ENCODE data around the gene SMC1B. TPM values are rescaled to one million over a fixed set of nuclear protein-coding genes. Genes with fewer than 3 reads are reported as not detected.
A peak's percentile ranks its signal among the peaks of the same experiment; 100 is the strongest.

Gene SMC1B
- polyA plus RNA-seq, 3 donors, result not detected

DNA sequence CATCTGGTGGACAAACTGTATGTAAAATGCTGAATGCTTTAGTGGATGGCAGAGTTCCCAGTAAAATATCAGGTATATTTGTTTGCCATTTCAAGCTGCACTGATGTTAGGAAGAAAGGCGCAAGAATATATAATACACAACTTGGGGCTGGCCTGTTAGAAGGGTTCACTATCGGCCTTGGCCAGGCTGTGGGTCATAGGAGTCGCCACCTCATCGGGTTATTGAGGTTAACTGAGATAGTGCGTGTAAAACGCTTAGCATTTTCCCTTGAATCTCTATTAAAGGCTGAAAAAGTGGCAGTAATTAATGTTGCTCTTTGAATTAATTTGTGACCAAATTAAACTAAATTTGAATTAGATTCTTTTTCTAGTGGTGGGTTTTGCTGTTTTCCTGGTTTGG is 98.6 kb downstream of the SMC1B start:
- peaks cover 91% of the 10 kb centered on the region for H3K79me2 ChIP-seq (ENCODE audit: insufficient read depth, low read length)
- intact Hi-C loops (cut with micrococcal nuclease), result loop anchor here in 1 of 2 donors (5.0 kb wide), 1 partner anchor 87 kb away; no protein-coding TSS in a partner anchor
- H3K4me3 Mint-ChIP-seq, result no peak overlapping the region

DNA sequence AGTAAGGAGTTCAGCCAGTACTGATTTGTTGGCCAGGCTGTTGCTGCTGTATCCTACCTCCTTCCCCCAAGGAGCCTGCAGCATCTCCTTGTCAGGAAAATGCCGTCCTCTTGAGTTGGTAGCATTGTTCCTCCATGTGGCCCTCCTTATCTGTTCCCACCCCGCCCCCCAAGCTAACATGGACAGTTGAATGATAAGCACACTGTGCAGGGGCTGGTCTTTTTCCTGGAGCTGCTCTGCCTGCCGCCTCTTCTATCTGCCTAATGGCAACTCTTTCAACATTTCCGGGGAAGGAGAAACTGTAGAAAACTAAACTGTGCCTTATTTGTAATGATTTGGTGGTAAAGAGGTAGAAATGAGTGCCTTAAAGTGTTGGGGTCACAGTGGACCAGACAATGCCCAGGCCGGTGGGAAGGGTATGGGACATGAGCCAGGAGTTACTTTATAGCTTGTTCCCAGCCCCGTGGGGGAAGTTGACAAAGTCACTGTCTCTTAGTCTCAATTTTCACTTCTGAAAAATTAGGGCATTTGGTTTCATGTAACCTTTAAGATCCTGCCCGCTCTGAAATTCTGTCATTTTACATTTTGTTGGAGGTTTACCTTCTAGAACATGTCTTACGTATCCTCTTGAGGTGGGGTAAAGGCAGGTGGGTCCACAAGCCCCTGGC is 99.2 kb downstream of the SMC1B start:
- Histone ChIP-seq H2AFZ (ENCODE audit: insufficient read depth, low read depth, low read length, poor library complexity, severe bottlenecking) (no peak overlapping the region), H3K9me3 (replicated peaks in 1 of 2; ENCODE audit: control insufficient read depth in 1 of 2, insufficient read depth in 1 of 2, low read length in 2 of 2) (no peaks in the 10 kb centered on the region), H3K36me3 (replicated peaks in 1 of 2; ENCODE audit: control insufficient read depth in 1 of 2, insufficient read depth in 2 of 2, low read length in 2 of 2) (peaks cover 0 to 3% of the 10 kb centered on the region in 2 donors), H3K9ac (ENCODE audit: insufficient read depth, low read length, poor library complexity, severe bottlenecking) (no peak overlapping the region), H4K20me1 (ENCODE audit: insufficient read depth, low read length) (peaks cover 35% of the 10 kb centered on the region), H3K4me1 (ENCODE audit: control insufficient read depth in 1 of 2, insufficient read depth in 2 of 2, low read length in 2 of 2) (peaks cover 55 to 62% of the 10 kb centered on the region in 2 donors), H3K4me2 (replicated peaks; ENCODE audit: extremely low read depth, low read length, poor library complexity, severe bottlenecking) (peak overlapping the region; percentile 10), H3K27me3 (ENCODE audit: control insufficient read depth in 2 of 2, insufficient read depth in 2 of 2, low read length in 2 of 2) (no peaks in the 10 kb centered on the region), H3K27ac (ENCODE audit: low read depth in 1 of 2, low read length in 2 of 2) (peak overlapping the region; percentile 39 to 51), H3K79me2 (ENCODE audit: insufficient read depth, low read length) (peaks cover 85% of the 10 kb centered on the region), H3K4me3 (replicated peaks in 1 of 3; ENCODE audit: low read depth in 2 of 3, low read length in 3 of 3) (no peak overlapping the region)
- 40% methylated on average over 2 of the region's 8 CpGs for whole genome bisulfite sequencing (ENCODE audit: insufficient coverage)
- H3K27ac Mint-ChIP-seq, result peak overlapping the region; percentile 70 to 89 (median 86)
- H3K27me3 Mint-ChIP-seq (ENCODE audit: low read depth in 3 of 3), result peaks cover 2 to 5% (median 4%) of the 10 kb centered on the region in 3 donors
- peaks cover 73% of the 10 kb centered on the region for H3K4me1 Mint-ChIP-seq
- TF ChIP-seq, protein P1, sequence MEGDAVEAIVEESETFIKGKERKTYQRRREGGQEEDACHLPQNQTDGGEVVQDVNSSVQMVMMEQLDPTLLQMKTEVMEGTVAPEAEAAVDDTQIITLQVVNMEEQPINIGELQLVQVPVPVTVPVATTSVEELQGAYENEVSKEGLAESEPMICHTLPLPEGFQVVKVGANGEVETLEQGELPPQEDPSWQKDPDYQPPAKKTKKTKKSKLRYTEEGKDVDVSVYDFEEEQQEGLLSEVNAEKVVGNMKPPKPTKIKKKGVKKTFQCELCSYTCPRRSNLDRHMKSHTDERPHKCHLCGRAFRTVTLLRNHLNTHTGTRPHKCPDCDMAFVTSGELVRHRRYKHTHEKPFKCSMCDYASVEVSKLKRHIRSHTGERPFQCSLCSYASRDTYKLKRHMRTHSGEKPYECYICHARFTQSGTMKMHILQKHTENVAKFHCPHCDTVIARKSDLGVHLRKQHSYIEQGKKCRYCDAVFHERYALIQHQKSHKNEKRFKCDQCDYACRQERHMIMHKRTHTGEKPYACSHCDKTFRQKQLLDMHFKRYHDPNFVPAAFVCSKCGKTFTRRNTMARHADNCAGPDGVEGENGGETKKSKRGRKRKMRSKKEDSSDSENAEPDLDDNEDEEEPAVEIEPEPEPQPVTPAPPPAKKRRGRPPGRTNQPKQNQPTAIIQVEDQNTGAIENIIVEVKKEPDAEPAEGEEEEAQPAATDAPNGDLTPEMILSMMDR (IDR thresholded peaks at IDR 0.05), result no peak
- H3K4me3 Mint-ChIP-seq, result peak overlapping the region; percentile 56 to 58
- intact Hi-C loops (cut with micrococcal nuclease), result loop anchor here in 1 of 2 donors (5.0 kb wide), 1 partner anchor 87 kb away; no protein-coding TSS in a partner anchor
- DNase-seq, result no peak
- H3K9me3 Mint-ChIP-seq, result no peaks in the 10 kb centered on the region
- H3K36me3 Mint-ChIP-seq, result peaks cover 18 to 21% of the 10 kb centered on the region in 2 donors

More for the DNA sequence above, 98.6 kb downstream of the SMC1B start:
- H3K4me3 ChIP-seq (replicated peaks in 1 of 3; ENCODE audit: low read depth in 2 of 3, low read length in 3 of 3), result no peak overlapping the region
- H3K36me3 Mint-ChIP-seq, result peaks cover 18 to 22% of the 10 kb centered on the region in 2 donors
- DNase-seq, result no peak
- no peaks in the 10 kb centered on the region for H3K9me3 Mint-ChIP-seq
- no peaks in the 10 kb centered on the region for H3K9me3 ChIP-seq (replicated peaks in 1 of 2; ENCODE audit: control insufficient read depth in 1 of 2, insufficient read depth in 1 of 2, low read length in 2 of 2)
- peaks cover 35% of the 10 kb centered on the region for H4K20me1 ChIP-seq (ENCODE audit: insufficient read depth, low read length)
- H3K36me3 ChIP-seq (replicated peaks in 1 of 2; ENCODE audit: control insufficient read depth in 1 of 2, insufficient read depth in 2 of 2, low read length in 2 of 2), result peaks cover 0 to 3% of the 10 kb centered on the region in 2 donors
- H3K4me2 ChIP-seq (replicated peaks; ENCODE audit: extremely low read depth, low read length, poor library complexity, severe bottlenecking), result peak overlapping the region; percentile 10
- peak overlapping the region; percentile 39 to 51 for H3K27ac ChIP-seq (ENCODE audit: low read depth in 1 of 2, low read length in 2 of 2)
- H2AFZ ChIP-seq (ENCODE audit: insufficient read depth, low read depth, low read length, poor library complexity, severe bottlenecking), result no peak overlapping the region
- TF ChIP-seq, protein P1 (IDR thresholded peaks at IDR 0.05), result no peak
- H3K27ac Mint-ChIP-seq, result peak overlapping the region; percentile 70 to 89 (median 85)
- peaks cover 58 to 62% of the 10 kb centered on the region in 2 donors for H3K4me1 ChIP-seq (ENCODE audit: control insufficient read depth in 1 of 2, insufficient read depth in 2 of 2, low read length in 2 of 2)
- H3K27me3 Mint-ChIP-seq (ENCODE audit: low read depth in 3 of 3), result peaks cover 2 to 5% (median 4%) of the 10 kb centered on the region in 3 donors
- H3K27me3 ChIP-seq (ENCODE audit: control insufficient read depth in 2 of 2, insufficient read depth in 2 of 2, low read length in 2 of 2), result no peaks in the 10 kb centered on the region
- peaks cover 77% of the 10 kb centered on the region for H3K4me1 Mint-ChIP-seq
- H3K9ac ChIP-seq (ENCODE audit: insufficient read depth, low read length, poor library complexity, severe bottlenecking), result no peak overlapping the region
- 89% methylated on average over 6 of the region's 6 CpGs for WGBS (ENCODE audit: insufficient coverage)

Measured in CD14-positive monocyte (primary cell).